Tongue (tissue), 2 donors: Measurements from ENCODE around the gene GKN2. TPM values are rescaled to one million over a fixed set of nuclear protein-coding genes. Genes with fewer than 3 reads are reported as not detected.
"Not testable (repeated sequence)": the region's sequence is repeated elsewhere in the genome, so short reads cannot be mapped to it uniquely, and the experiment has no call there.

ENCODE experiments used
- DNase-seq: peaks from one replicate; pipeline ENCODE4 v3.0.0-alpha.2; 2015
- total RNA-seq: library from RNA; depleted of rRNA; stranded (reverse); fragments of >200 nt; gene quantifications from one replicate; pipeline ENCODE4 v1.2.3, GENCODE V29; 2014

GKN2 gene
- total RNA-seq, 1 donor from 2014 or later, result not detected

GRCh38 chr2:68918497-68918896 lies 34.2 kb downstream of the GKN2 start:
- DNase-seq, result no peak

DNA sequence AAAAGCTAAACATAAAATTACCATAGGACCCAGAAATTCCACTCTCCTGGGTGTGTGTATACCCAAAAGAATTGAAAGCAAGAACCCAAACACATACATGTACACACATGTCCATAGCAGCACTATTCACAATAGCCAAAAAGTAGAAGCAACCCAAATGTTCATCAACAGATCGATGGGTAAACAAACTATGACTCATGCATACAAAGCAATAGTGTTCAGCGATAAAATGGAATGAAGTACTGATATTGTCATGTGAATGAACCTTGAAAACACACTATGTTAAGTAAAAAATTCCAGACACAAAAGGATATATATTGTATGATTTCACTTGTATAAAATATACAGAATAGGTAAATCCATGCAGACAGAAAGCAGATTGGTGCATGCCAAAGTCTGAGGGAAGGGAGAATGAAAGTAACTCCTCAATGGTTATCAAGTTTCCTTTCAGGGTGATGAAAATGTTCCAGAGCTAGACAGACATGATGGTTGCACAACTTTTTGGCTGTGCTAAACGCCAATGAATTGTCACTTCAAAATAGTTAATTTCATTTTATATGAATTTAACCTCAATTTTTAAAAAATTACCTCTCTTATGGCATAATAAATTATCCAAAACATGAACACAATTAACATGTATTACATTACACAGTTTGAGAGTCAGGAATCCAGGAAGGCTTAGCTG lies 35.5 kb downstream of the GKN2 start:
- DNase-seq, result no peak

GRCh38 chr2:68916226-68916625 lies 36.5 kb downstream of the GKN2 start:
- DNase-seq, result no peak

DNA sequence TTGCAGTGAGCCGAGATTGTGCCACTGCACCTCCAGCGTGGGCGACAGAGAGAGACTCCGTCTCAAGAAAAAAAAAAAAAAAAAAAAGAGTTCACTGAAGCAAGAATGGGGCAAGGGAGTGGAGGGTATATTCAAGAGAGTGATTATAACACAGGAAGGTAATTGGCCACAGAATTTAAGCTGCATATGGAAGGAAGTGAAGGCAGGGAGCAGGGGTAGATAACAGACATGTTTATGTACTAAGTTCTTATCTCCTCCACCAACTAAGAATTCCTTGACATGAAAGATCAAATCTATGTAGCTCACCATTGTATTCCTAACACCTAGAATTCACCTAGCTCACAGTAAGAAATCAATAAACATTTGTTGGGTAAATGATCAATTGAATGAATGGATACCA lies 37.3 kb downstream of the GKN2 start:
- DNase-seq, result no peak

DNA sequence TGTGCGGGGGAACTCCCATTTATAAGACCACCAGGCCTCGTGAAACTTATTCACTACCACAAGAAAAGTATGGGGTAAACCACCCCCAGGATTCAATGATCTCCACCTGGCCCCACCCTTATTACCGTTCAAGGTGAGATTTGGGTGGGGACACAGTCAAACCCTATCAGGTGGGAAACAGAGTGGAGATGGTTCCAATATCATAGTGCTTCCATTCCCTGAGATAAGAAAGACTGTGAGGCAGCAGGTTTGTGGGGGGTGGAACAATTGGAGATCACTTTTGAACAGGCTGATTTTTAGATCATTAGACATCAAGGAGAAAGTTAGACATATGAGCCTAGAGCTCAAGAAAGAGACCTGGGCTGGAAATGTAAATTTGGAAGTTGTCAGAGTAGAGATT lies 39.3 kb downstream of the GKN2 start:
- DNase-seq, result no peak

DNA sequence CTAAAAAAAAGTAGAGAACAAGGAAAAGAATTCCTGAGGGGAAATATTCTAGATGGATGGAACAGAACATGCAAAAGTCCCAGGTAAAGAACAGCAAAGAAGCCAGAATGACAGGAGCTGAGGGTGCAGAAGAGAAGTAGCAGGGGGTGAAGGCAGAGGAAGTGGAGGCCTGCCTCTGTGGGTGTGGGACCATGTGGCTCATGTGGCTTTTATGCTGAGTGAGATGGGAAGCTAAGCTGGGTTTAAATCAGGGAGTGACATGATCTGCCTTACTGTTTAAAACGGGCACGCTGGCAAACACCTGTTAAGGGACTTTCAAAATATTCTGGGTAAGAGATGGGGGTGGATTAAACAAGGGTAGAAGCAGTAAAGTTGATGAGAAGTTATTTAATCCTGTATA lies 40.0 kb downstream of the GKN2 start:
- DNase-seq, result no peak

DNA sequence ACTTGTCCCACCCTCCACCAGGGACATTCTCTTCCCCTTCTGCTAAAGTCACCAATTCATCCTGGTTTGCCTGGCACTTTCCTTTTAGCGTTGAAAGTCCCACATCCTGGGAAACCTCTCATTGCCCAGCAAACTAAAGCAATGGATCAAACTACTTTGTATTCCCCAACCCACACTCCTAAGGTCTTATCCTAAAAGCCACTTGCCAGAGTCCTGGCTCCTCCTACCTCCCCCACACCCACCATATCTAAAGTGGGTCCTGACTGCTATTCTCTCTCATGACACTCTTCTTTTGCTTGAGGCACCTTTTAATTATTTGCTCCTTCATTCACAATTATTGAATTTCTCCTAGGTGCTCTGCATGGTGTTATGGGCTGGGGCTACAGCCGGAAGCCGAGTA lies 40.6 kb downstream of the GKN2 start:
- no peak for DNase-seq

- DNase-seq, result no peak
Observed at GRCh38 chr2:68911709-68912108, 41.0 kb downstream of the GKN2 start.

DNA sequence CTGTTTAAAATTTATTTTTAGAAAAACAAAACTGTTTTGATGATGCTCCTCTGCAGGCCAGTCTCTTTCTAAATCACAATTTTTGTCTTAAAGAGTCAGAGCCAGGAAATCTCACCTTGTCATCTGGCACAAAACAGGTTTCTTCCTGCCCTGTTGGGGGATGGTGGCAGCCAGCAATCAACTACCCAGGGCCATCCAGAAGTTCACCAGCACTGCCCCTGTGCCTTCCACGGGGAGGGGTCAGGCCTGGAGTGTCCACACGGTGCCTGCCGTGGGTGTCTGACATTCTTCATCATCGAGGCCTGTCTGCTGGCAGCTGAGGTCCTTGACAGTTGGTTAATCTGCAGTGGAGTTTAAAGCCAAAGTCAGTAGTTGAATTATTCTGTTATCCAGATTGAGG lies 41.4 kb downstream of the GKN2 start:
- no peak for DNase-seq

GRCh38 chr2:68909793-68910674 lies 42.7 kb downstream of the GKN2 start:
- DNase-seq, result peak; percentile 87

- DNase-seq, result peak; percentile 59
Observed at GRCh38 chr2:68908392-68908970, 44.2 kb downstream of the GKN2 start.

GRCh38 chr2:68907920-68908253 lies 44.8 kb downstream of the GKN2 start:
- no peak for DNase-seq

DNA sequence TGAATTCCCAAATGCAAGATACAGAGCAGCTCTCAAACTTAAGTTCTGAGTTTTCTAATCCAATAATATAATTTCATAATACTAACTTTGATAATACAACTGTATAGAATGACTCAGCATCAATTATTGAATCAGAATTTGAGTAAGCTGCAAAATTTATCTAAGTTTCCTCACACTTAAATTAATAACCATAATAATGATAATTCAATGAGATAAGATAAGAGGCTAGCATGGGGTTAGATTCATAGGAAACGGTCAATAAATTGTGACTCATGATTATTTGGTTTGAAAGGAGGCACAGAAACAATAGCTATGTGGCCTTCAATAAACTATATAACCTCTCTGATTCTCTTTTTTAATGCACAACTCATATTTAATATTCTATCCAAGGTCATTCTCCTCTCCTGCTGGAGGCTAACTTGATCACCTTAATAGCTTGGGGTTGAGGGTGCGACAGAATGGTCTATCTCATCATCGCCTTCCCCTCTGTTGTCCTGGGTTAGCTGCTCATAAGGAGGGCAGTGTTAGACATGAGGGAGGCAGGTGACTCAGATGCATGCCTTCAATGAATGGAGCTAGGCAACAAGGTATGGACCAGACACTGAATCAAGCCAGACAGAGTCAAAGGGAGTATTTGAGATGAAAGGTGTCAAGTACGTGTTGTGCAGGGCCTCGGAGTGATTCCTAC lies 45.3 kb downstream of the GKN2 start:
- no peak for DNase-seq

GRCh38 chr2:68906716-68907115 lies 46.0 kb downstream of the GKN2 start:
- DNase-seq, result no peak

DNA sequence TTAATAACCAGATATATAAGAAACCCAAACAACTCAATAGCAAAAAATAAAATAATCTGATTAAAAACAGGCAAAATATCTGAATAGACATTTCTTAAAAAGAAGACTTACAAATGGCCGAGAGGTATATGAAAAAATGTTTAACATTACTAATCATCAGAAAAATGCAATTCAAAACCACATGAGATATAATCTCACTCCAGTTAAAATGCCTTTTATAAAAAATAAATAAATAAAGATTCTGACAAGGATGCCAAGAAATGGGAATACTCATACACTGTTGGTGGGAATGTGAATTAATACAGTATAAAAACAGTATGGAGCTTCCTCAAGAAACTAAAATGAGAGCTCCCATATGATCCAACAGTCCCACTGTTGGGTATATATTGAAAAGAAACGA lies 47.6 kb downstream of the GKN2 start:
- no peak for DNase-seq

GRCh38 chr2:68901561-68901960 lies 51.1 kb downstream of the GKN2 start:
- no peak for DNase-seq

- no peak for DNase-seq
Observed at GRCh38 chr2:68901199-68901514, 51.5 kb downstream of the GKN2 start.

DNA sequence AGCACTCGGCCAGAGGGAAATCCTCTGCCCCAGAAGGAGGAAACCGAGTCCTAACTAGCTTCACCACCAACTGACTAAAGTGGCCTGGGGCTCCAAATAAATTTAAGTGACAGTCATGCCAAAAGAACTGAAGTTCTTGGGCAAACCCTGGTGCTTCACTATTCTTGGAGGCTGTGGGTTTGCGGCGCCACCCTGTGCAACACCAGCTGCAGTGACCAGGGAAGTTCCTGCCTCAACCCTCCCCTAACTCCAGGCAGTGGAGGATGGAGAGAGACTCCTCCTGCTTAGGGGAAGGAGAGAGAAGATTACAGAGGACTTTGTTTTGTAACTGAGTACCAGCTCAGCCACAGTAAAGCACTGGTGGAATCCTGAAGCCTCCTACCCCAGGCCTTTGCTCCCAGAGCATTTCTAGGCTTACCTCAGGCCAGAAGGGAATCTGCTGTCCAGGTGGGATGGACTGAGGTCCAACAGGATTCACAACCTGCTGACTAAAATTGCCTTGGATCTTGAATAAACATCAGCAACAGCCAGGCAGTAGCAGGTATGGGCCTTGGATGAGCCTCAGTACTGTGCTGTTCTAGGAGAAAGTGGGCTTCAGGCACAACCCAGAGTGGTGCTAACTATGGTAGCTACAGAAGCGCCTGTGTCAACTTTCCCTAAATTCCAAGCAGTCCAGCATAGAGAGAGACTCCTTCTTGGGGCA lies 52.0 kb downstream of the GKN2 start:
- no peak for DNase-seq

GRCh38 chr2:68895981-68896380 lies 56.7 kb downstream of the GKN2 start:
- DNase-seq, result not testable (repeated sequence)
